Smooth muscle cell of the brain vasculature (primary cell): Measurements from ENCODE around the gene MESP1.
"Not testable (repeated sequence)": the region's sequence is repeated elsewhere in the genome, so short reads cannot be mapped to it uniquely, and the experiment has no call there.

Experiments used
- DNase-seq: peaks from one replicate; pipeline ENCODE4 v3.0.0-alpha.2; 2012; ENCODE audit warnings: low read depth, low spot score

MESP1 gene

GRCh38 chr15:89750560-89751542 lies at the start of gene MESP1:
Gene MESP1 (minus strand): TSS chr15:89751249. CDS start chr15:89751231, 18 bp downstream.
- DNase-seq = peak; percentile 56

- DNase-seq = no peak
Measured at GRCh38 chr15:89799918-89800498, 49.0 kb upstream of the MESP1 start.

- DNase-seq = no peak
Measured at GRCh38 chr15:89799011-89799911, 48.2 kb upstream of the MESP1 start.

- DNase-seq = no peak
Measured at GRCh38 chr15:89797678-89798201, 46.7 kb upstream of the MESP1 start.

GRCh38 chr15:89795996-89796395 lies 44.9 kb upstream of the MESP1 start:
- no peak for DNase-seq

- DNase-seq = peak; percentile 79
Measured at GRCh38 chr15:89794627-89795241, 43.7 kb upstream of the MESP1 start.

GRCh38 chr15:89792106-89792805 lies 41.2 kb upstream of the MESP1 start:
- no peak for DNase-seq

GRCh38 chr15:89790661-89791060 lies 39.6 kb upstream of the MESP1 start:
- no peak for DNase-seq

GRCh38 chr15:89790206-89790605 lies 39.2 kb upstream of the MESP1 start:
- DNase-seq = no peak

- not testable (repeated sequence) for DNase-seq
Measured at GRCh38 chr15:89788585-89788984, 37.5 kb upstream of the MESP1 start.

GRCh38 chr15:89787944-89788343 lies 36.9 kb upstream of the MESP1 start:
- no peak for DNase-seq

GRCh38 chr15:89785774-89786140 lies 34.7 kb upstream of the MESP1 start:
- no peak for DNase-seq

- DNase-seq = no peak
Measured at GRCh38 chr15:89785064-89785773, 34.2 kb upstream of the MESP1 start.

GRCh38 chr15:89784686-89784960 lies 33.6 kb upstream of the MESP1 start:
- no peak for DNase-seq

- no peak for DNase-seq
Measured at GRCh38 chr15:89783861-89784685, 33.0 kb upstream of the MESP1 start.

GRCh38 chr15:89783111-89783860 lies 32.2 kb upstream of the MESP1 start:
- DNase-seq = no peak

- not testable (repeated sequence) for DNase-seq
Measured at GRCh38 chr15:89782619-89782950, 31.5 kb upstream of the MESP1 start.

GRCh38 chr15:89781891-89782618 lies 31.0 kb upstream of the MESP1 start:
- no peak for DNase-seq
